BJ (cell line): ENCODE measurements around the gene ZNF22. TPM values are rescaled to one million over a fixed set of nuclear protein-coding genes. Genes with fewer than 3 reads are reported as not detected.

Experiments used
- CTCF ChIA-PET: fragments of 350-600 bp; formaldehyde crosslinking; extraction: SDS; loops from one replicate; lab custom pipeline; 2021; ENCODE audit warnings: antibody characterized with exemption, inconsistent platforms; lab: Yijun Ruan, JAX
- POLR2A ChIA-PET: fragments of 300-600 bp; sonication (Branson Sonifier 250); formaldehyde crosslinking; extraction: SDS; loops from one replicate; lab custom pipeline; 2021; ENCODE audit warnings: antibody characterized with exemption; lab: Charles Lee
- DNase-seq: peaks from one replicate; pipeline ENCODE4 v3.0.0-alpha.2; 2011; ENCODE audit warnings: low read depth
- H3K27me3 ChIP-seq: 2 replicates; pipeline ENCODE4 v1.6.0; 2011; ENCODE audit warnings: low read length; ENCODE audit not compliant: control insufficient read depth, insufficient read depth
- H3K36me3 ChIP-seq: 2 replicates; pipeline ENCODE4 v1.5.1; 2011; ENCODE audit warnings: low read length; ENCODE audit not compliant: control insufficient read depth, insufficient read depth
- H3K4me3 ChIP-seq: 2 replicates; pipeline ENCODE4 v1.5.1; 2011; ENCODE audit warnings: low read depth, mild to moderate bottlenecking, control low read depth, low read length
- CTCF ChIP-seq: IDR thresholded peaks from 2 replicates; pipeline ENCODE4 v1.5.1; 2011; ENCODE audit warnings: low read depth, mild to moderate bottlenecking, control low read depth, inconsistent platforms, low read length, moderate library complexity; ENCODE audit not compliant: insufficient read depth
- polyA plus RNA-seq: library from polyadenylated mRNA; depleted of rRNA; stranded (reverse); fragments of >200 nt; gene quantifications from 2 replicates; pipeline ENCODE4 v1.2.3, GENCODE V29; 2011

Gene ZNF22
- polyA plus RNA-seq, 1 experiment = 7.2 TPM

GRCh38 chr10:44978213-44978569 lies 22.5 kb upstream of the ZNF22 start:
- CTCF ChIA-PET = interaction anchor here (0.9 to 4.1 kb wide), 5 partner anchors 10 to 107 kb away, joined by 3 to 32 read pairs (median 3); partner anchors contain the start of gene ZNF22
- H3K36me3 ChIP-seq = no peaks in the 10 kb centered on the region

DNA sequence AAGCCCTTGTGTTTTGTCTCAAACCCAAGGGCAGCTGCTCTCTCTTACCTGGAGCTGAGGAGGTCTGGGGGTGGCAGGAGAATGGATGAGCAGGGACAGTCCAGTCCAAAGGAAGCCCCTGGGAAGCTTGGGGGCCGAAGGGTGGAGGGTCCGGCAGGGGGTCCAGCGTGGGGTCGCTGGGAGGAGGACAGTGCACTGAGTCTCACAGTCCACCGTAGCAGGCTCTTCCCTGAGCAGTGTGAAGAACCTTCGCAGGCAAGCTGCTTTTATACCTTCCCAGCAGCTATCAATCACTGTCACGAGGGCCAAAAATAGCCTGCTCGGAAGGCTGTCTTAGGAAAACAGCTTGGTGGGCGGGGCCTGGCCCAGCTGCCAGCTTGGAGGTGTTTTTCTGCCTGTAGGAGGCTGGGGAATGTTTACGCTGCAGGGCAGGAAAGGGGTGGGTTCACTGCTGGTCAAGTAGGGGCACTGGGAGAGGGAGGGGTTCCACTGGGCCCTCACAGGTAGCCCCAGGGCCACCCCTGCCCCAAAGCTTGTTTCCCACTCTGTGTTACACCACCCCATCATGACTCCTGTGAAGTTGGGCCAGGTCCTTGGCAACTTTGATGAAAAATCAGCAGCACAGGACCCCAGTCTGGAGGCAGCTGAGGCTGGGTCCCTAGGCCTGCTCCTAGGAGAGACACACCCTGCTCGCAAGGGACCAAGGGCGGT lies 22.0 kb upstream of the ZNF22 start, which contains the start of gene DEPP1:
DEPP1 (minus strand) TSS at position 240 of the 711 bp plus-strand sequence. CDS start 779 bp downstream, outside the sequence.
- TF ChIP-seq CTCF = 0 out of 2 replicates have a peak, but pooled peaks have one; percentile 19
- DNase-seq = peak; percentile 24
- H3K36me3 ChIP-seq = no peaks in the 10 kb centered on the region
- ChIA-PET POLR2A (no interaction called here), CTCF (interaction anchor here (0.8 to 4.1 kb wide), 7 partner anchors 10 to 107 kb away, joined by 3 to 32 read pairs (median 3); partner anchors contain the start of gene ZNF22)
- H3K4me3 ChIP-seq = peak within 1 kb of the TSS; percentile 28
- no peaks in the 10 kb centered on the region for H3K27me3 ChIP-seq

More at GRCh38 chr10:44978213-44978569, 22.5 kb upstream of the ZNF22 start:
- no peak for TF ChIP-seq CTCF
- no peaks in the 10 kb centered on the region for H3K27me3 ChIP-seq
- POLR2A ChIA-PET = no interaction called here
- DNase-seq = no peak
- H3K4me3 ChIP-seq = peak overlapping the region; percentile 28

DNA sequence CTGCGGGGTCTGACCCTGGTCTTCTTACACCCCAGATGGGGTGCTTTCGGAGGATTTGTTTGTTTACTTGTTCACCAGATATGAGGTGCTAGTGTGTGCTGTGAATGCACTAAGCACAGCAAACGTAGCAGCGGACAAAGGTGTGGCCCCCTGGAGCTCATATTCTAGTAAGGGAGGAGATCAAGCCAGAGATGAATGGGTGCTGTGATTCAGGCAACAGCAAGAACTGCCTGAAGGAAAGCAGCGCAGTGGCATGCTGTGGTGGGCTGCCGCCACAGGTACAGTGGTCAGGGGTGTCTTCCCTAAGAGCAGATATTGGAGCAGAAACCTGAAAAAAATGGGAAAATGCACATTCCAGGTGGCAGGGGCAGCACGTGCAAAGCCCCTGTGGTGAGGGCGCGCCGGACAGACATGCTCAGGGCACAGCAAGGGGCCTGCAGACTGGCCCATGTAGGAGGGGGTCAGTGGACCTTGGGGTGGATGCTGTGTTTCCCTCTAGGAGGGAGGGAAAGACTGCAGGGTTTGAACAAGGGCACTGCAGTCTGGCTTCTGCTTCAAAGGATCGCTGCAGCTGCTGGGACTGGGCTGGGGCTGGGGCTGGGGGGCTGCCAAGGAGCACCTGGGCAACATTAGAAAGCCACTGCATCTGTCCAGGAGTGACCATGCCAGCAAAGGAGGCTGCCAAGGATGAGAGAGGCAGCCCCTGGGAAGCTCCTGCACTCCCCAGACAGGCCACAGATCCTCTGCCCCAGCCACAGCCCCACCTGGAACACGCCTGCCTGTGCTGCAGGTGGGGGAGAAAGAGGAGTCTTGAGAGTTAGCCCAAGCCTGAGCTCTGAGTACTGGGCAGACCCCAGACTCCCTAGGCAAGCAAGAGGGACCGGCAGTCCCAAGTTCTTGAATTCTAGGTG lies 21.2 kb upstream of the ZNF22 start:
- POLR2A ChIA-PET = no interaction called here
- Histone ChIP-seq H3K36me3 (no peaks in the 10 kb centered on the region), H3K27me3 (no peaks in the 10 kb centered on the region), H3K4me3 (no peak overlapping the region)
- CTCF ChIA-PET = interaction anchor here (0.6 to 4.1 kb wide), 5 partner anchors 11 to 89 kb away, joined by 3 to 32 read pairs (median 3); no protein-coding TSS in a partner anchor
- DNase-seq = no peak
- no peak for TF ChIP-seq CTCF

- no peak for TF ChIP-seq CTCF
- POLR2A ChIA-PET = no interaction called here
Measured at GRCh38 chr10:44980309-44981171, 20.2 kb upstream of the ZNF22 start.

More at GRCh38 chr10:44980309-44981171, 20.2 kb upstream of the ZNF22 start:
- Histone ChIP-seq H3K36me3 (no peaks in the 10 kb centered on the region), H3K27me3 (no peaks in the 10 kb centered on the region), H3K4me3 (no peak overlapping the region)
- no peak for DNase-seq
- CTCF ChIA-PET = interaction anchor here (0.6 to 4.1 kb wide), 6 partner anchors 14 to 1298 kb away, joined by 3 to 32 read pairs (median 3); partner anchors contain the start of gene RASSF4
